HL-60 (cell line): ENCODE measurements around the gene PKP3.
"Not testable (repeated sequence)": the region's sequence is repeated elsewhere in the genome, so short reads cannot be mapped to it uniquely, and the experiment has no call there.

Experiments used
- DNase-seq, 2 experiments: peaks; one replicate each; pipeline ENCODE4 v3.0.0-alpha.2; 2010 to 2020; ENCODE audit warnings: low read depth in 1 of 2, low spot score in 1 of 2
- H3K27ac ChIP-seq: fragments of 250-450 bp; sonication (Bioruptor Pico); replicated peaks from 2 replicates; pipeline ENCODE4 v1.5.1; 2020; ENCODE audit warnings: mild to moderate bottlenecking, moderate library complexity
- H3K27me3 ChIP-seq: fragments of 250-450 bp; sonication (Bioruptor Pico); 2 replicates; pipeline ENCODE4 v1.5.1; 2021; ENCODE audit warnings: mild to moderate bottlenecking, moderate library complexity; ENCODE audit not compliant: insufficient read depth, poor library complexity, severe bottlenecking
- H3K4me3 ChIP-seq: replicated peaks from 2 replicates; pipeline ENCODE4 v1.5.1; 2011; ENCODE audit warnings: mild to moderate bottlenecking, control low read depth, low read length; ENCODE audit not compliant: insufficient read depth
- GABPA ChIP-seq: IDR thresholded peaks from 2 replicates; pipeline ENCODE4 v1.6.1; 2012; ENCODE audit warnings: low read depth
- POLR2AphosphoS5 ChIP-seq: IDR thresholded peaks from 2 replicates; pipeline ENCODE4 v1.6.1; 2012; ENCODE audit warnings: low read depth
- REST ChIP-seq: IDR thresholded peaks from 2 replicates; pipeline ENCODE4 v1.6.1; 2012; ENCODE audit warnings: low read depth; ENCODE audit not compliant: insufficient replicate concordance
- SPI1 ChIP-seq: IDR thresholded peaks from 2 replicates; pipeline ENCODE4 v1.6.1; 2012; ENCODE audit warnings: low read depth, mild to moderate bottlenecking, borderline replicate concordance
- TF ChIP-seq, protein P1 (sequence below): IDR thresholded peaks from one replicate; pipeline ENCODE4 v1.5.1; 2011; ENCODE audit warnings: low read length, control low read depth, inconsistent platforms; ENCODE audit not compliant: insufficient read depth

The PKP3 gene

DNA sequence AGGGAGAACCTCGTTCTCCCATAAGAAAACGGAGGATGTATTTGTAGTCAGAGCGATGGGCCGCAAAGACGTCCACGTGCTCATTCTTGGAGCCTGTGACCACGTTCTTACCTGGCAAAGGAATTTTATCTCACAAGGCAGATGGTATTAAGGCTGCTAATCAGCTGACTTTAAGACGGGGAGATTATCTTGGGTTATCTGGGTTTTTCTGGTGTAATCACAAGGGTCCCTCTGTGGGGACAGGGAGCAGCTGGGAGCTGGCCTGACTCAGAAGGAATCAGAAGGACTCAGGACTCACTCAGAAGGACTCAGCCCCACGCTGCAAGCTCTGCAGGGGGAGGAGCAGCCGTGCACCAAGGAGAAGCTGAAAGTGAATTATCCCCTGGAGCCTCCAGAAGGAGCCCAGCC lies 28.2 kb downstream of the PKP3 start:
- Histone ChIP-seq H3K27ac (no peak overlapping the region), H3K27me3 (no peaks in the 10 kb centered on the region), H3K4me3 (no peak overlapping the region)
- TF ChIP-seq REST, result no peak
- TF ChIP-seq, protein P1, sequence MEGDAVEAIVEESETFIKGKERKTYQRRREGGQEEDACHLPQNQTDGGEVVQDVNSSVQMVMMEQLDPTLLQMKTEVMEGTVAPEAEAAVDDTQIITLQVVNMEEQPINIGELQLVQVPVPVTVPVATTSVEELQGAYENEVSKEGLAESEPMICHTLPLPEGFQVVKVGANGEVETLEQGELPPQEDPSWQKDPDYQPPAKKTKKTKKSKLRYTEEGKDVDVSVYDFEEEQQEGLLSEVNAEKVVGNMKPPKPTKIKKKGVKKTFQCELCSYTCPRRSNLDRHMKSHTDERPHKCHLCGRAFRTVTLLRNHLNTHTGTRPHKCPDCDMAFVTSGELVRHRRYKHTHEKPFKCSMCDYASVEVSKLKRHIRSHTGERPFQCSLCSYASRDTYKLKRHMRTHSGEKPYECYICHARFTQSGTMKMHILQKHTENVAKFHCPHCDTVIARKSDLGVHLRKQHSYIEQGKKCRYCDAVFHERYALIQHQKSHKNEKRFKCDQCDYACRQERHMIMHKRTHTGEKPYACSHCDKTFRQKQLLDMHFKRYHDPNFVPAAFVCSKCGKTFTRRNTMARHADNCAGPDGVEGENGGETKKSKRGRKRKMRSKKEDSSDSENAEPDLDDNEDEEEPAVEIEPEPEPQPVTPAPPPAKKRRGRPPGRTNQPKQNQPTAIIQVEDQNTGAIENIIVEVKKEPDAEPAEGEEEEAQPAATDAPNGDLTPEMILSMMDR, result no peak
- no peak for TF ChIP-seq POLR2AphosphoS5
- TF ChIP-seq SPI1, result no peak
- no peak for TF ChIP-seq GABPA
- no peak for DNase-seq

DNA sequence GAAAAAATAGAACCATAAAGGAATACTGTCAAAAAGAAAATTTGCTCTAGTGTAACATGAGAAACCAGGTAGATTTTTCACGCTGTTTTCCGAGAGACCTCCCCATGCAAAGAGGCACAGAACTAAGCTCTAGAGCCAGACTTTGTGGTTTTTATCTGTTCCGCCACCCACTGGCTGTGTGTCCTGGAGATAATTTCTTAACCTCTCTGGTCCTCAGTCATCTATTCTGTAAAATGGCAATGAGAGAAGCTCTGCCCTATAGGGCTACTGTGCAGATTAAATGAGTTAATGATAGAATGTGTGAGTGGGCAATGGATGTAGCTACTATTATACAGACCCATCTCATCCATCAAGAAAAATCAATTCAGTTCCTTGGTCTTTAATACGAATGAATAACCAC lies 30.2 kb downstream of the PKP3 start:
- DNase-seq, result no peak
- no peak for TF ChIP-seq REST
- no peak for TF ChIP-seq SPI1
- TF ChIP-seq POLR2AphosphoS5, result no peak
- no peaks in the 10 kb centered on the region for H3K27me3 ChIP-seq
- no peak overlapping the region for H3K27ac ChIP-seq
- H3K4me3 ChIP-seq, result no peak overlapping the region

DNA sequence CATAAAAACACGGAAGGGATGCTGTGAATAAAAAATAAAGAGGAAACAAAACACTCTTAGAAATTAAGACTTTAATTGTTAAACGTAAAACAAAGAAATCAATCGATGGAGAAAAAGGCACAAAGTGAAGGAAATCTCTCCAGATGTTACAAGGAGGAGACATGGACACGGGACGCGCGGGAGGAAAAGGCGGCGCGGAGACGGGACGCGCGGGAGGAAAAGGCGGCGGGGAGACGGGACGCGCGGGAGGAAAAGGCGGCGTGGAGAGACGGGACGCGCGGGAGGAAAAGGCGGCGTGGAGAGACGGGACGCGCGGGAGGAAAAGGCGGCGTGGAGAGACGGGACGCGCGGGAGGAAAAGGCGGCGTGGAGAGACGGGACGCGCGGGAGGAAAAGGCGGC lies 30.8 kb downstream of the PKP3 start:
- H3K27me3 ChIP-seq, H3K27ac ChIP-seq, H3K4me3 ChIP-seq, DNase-seq: not testable (repeated sequence)

GRCh38 chr11:425301-425700 lies 31.3 kb downstream of the PKP3 start:
- Histone ChIP-seq H3K4me3 (no peak overlapping the region), H3K27ac (no peak overlapping the region), H3K27me3 (no peaks in the 10 kb centered on the region)
- TF ChIP-seq REST, result no peak
- TF ChIP-seq GABPA, result no peak
- TF ChIP-seq, protein P1, result no peak
- no peak for TF ChIP-seq POLR2AphosphoS5
- DNase-seq, result no peak
